Epidermal melanocyte (primary cell): Measurements from ENCODE around the gene ZNFX1.
"Not testable (repeated sequence)": the region's sequence is repeated elsewhere in the genome, so short reads cannot be mapped to it uniquely, and the experiment has no call there.

Source experiments
- DNase-seq: peaks from one replicate; pipeline ENCODE4 v3.0.0; 2011; ENCODE audit warnings: low spot score; ENCODE audit not compliant: insufficient read length

The ZNFX1 gene

GRCh38 chr20:49278036-49278817 is at the start of gene ZNFX1:
ZNFX1 (minus strand) TSS chr20:49278057; CDS start chr20:49275839, 2,218 bp downstream.
- DNase-seq = peak; percentile 89

- peak; percentile 41 for DNase-seq
Measured at GRCh38 chr20:49326026-49326425, 48.2 kb upstream of the ZNFX1 start.

GRCh38 chr20:49324306-49324705 is 46.4 kb upstream of the ZNFX1 start:
- DNase-seq = no peak

- peak; percentile 54 for DNase-seq
Measured at GRCh38 chr20:49323622-49324238, 45.9 kb upstream of the ZNFX1 start.

- no peak for DNase-seq
Measured at GRCh38 chr20:49320460-49320859, 42.6 kb upstream of the ZNFX1 start.

- no peak for DNase-seq
Measured at GRCh38 chr20:49319208-49319809, 41.5 kb upstream of the ZNFX1 start.

- DNase-seq = no peak
Measured at GRCh38 chr20:49318430-49319207, 40.8 kb upstream of the ZNFX1 start.

- DNase-seq = no peak
Measured at GRCh38 chr20:49318091-49318429, 40.2 kb upstream of the ZNFX1 start.

- no peak for DNase-seq
Measured at GRCh38 chr20:49316704-49317103, 38.8 kb upstream of the ZNFX1 start.

- DNase-seq = no peak
Measured at GRCh38 chr20:49315580-49315979, 37.7 kb upstream of the ZNFX1 start.

- DNase-seq = not testable (repeated sequence)
Measured at GRCh38 chr20:49314052-49314451, 36.2 kb upstream of the ZNFX1 start.

GRCh38 chr20:49313283-49313682 is 35.4 kb upstream of the ZNFX1 start:
- DNase-seq = no peak

GRCh38 chr20:49312661-49313060 is 34.8 kb upstream of the ZNFX1 start:
- no peak for DNase-seq

GRCh38 chr20:49310705-49311104 is 32.8 kb upstream of the ZNFX1 start:
- no peak for DNase-seq

GRCh38 chr20:49308875-49309274 is 31.0 kb upstream of the ZNFX1 start:
- no peak for DNase-seq

- DNase-seq = no peak
Measured at GRCh38 chr20:49306903-49307620, 29.2 kb upstream of the ZNFX1 start.

GRCh38 chr20:49303065-49303552 is 25.3 kb upstream of the ZNFX1 start:
- DNase-seq = no peak

GRCh38 chr20:49297605-49298530 is 20.0 kb upstream of the ZNFX1 start:
- no peak for DNase-seq

GRCh38 chr20:49294002-49294654 is 16.3 kb upstream of the ZNFX1 start:
- DNase-seq = not testable (repeated sequence)
